ENCODE results near the gene B9D1. TPM values are rescaled to one million over a fixed set of nuclear protein-coding genes. Genes with fewer than 3 reads are reported as not detected.

Gene B9D1
- total and polyA plus RNA-seq, 9 of the 15 experiments (the other 6 are each of a cell fraction or from before 2014, with no cell fraction given), result 8.9 to 28.0 (median 17.9) TPM

GRCh38 chr17:19342611-19343255 is 19.8 kb downstream of the B9D1 start:
- DNase-seq (ENCODE audit: extremely low read depth in 1 of 4, low spot score in 3 of 4), result no peak
- 75% methylated on average over 4 of the region's 7 CpGs for WGBS (ENCODE audit: insufficient coverage, low coverage, missing lambda C conversion rate)
- no peaks in the 10 kb centered on the region for H3K9me3 ChIP-seq (replicated peaks; ENCODE audit: control insufficient read depth, insufficient read depth, low read depth, low read length)
- no peaks in the 10 kb centered on the region for H3K9me1 ChIP-seq (ENCODE audit: control insufficient read depth, insufficient read depth, low read length)
- H3K4me2 ChIP-seq (ENCODE audit: insufficient read depth, low read length), result no peak overlapping the region
- no peak overlapping the region for H3K27ac ChIP-seq (ENCODE audit: extremely low read depth, low read depth, low read length)
- H3K4me1 ChIP-seq (replicated peaks in 1 of 2; ENCODE audit: control insufficient read depth in 2 of 2, insufficient read depth in 2 of 2, low read length in 2 of 2), result peaks cover 21 to 43% of the 10 kb centered on the region in 2 experiments
- H2AFZ ChIP-seq (ENCODE audit: low read depth, low read length), result no peak overlapping the region
- no peaks in the 10 kb centered on the region for H3K27me3 ChIP-seq (ENCODE audit: control insufficient read depth in 2 of 2, insufficient read depth in 2 of 2, low read length in 2 of 2)
- POLR2A ChIA-PET, result interaction anchor here (1.2 kb wide), 1 partner anchor 12 kb away, joined by 3 read pairs; no protein-coding TSS in a partner anchor
- in situ Hi-C loops (cut with MboI), result no loop called here
- CTCF ChIA-PET (ENCODE audit: low intra/inter-chr PET ratio), result no interaction called here
- H3K79me2 ChIP-seq (ENCODE audit: control insufficient read depth, insufficient read depth, low read length), result no peaks in the 10 kb centered on the region
- no peak for ATAC-seq
- FAIRE-seq, result no peak
- no peak overlapping the region for H3K9ac ChIP-seq (ENCODE audit: insufficient read depth in 1 of 2, low read depth in 2 of 2, low read length in 2 of 2)
- BruUV-seq (replicated peaks), result no TSS peak
- peak; percentile 13; the same call in 1 of the 2 replicates for TF ChIP-seq POLR2G (IDR thresholded peaks at IDR 0.05; ENCODE audit: low read depth, low read length)
- TF ChIP-seq NR4A1 (CRISPR knock-in tag; IDR thresholded peaks at IDR 0.05), result no peak
- TF ChIP-seq NR4A1 (tag; IDR thresholded peaks at IDR 0.05), result no peak
- TF ChIP-seq ZNF707 (CRISPR knock-in tag; conservative IDR thresholded peaks at IDR 0.05), result no peak
- TF ChIP-seq TSHZ1 (CRISPR knock-in tag; IDR thresholded peaks at IDR 0.05), result no peak
- H3K4me3 ChIP-seq, result no peak overlapping the region
- no peaks in the 10 kb centered on the region for H3K36me3 ChIP-seq (ENCODE audit: control insufficient read depth, insufficient read depth, low read length)
- no peaks in the 10 kb centered on the region; the same call in 1 of the 2 replicates for H4K20me1 ChIP-seq (replicated peaks; ENCODE audit: control insufficient read depth, insufficient read depth, low read length)
- intact Hi-C loops (cut with micrococcal nuclease), result no loop called here

Measured in K562 (cell line).